GM12878 (cell line): ENCODE results near the gene ZNF574. TPM values are rescaled to one million over a fixed set of nuclear protein-coding genes. Genes with fewer than 3 reads are reported as not detected.

Experiments
- ATF2 ChIP-seq: IDR thresholded peaks from 2 replicates; pipeline ENCODE4 v1.6.1; 2012; ENCODE audit warnings: low read length, inconsistent platforms
- BCL11A ChIP-seq: IDR thresholded peaks from 2 replicates; pipeline ENCODE4 v1.6.1; 2011; ENCODE audit warnings: low read depth, low read length
- CBFB ChIP-seq: IDR thresholded peaks from 2 replicates; pipeline ENCODE4 v1.6.1; 2016; ENCODE audit warnings: antibody characterized with exemption, low read depth
- E2F4 ChIP-seq: IDR thresholded peaks from 2 replicates; pipeline ENCODE4 v1.6.1; 2012; ENCODE audit warnings: low read depth, low read length, improper control_type of control experiment
- E4F1 ChIP-seq: fragments of 450-650 bp; IDR thresholded peaks from 2 replicates; pipeline ENCODE4 v1.6.1; 2018; ENCODE audit warnings: borderline replicate concordance, mild to moderate bottlenecking; ENCODE audit not compliant: partially characterized antibody
- EP300 ChIP-seq, 2 experiments: fragments of 150-350 bp in 1 of 2; IDR thresholded peaks; 2 replicates each; pipeline ENCODE4 v1.6.1; 2011 to 2012; ENCODE audit warnings: low read depth in 2 of 2, low read length in 2 of 2, borderline replicate concordance in 1 of 2, improper control_type of control experiment in 1 of 2, inconsistent platforms in 1 of 2; ENCODE audit not compliant: control insufficient read depth in 1 of 2
- GATAD2B ChIP-seq: fragments of 450-650 bp; conservative IDR thresholded peaks from 2 replicates; pipeline ENCODE4 v1.6.1; 2017; ENCODE audit warnings: low read depth, mild to moderate bottlenecking, moderate library complexity
- HCFC1 ChIP-seq: fragments of 150-350 bp; IDR thresholded peaks from 2 replicates; pipeline ENCODE4 v1.6.1; 2014; ENCODE audit warnings: low read length
- KDM1A ChIP-seq: fragments of 200-600 bp; sonication (generic); IDR thresholded peaks from 2 replicates; pipeline ENCODE4 v1.6.1; 2016; ENCODE audit warnings: borderline replicate concordance
- MLLT1 ChIP-seq: fragments of 450-650 bp; IDR thresholded peaks from 2 replicates; pipeline ENCODE4 v1.6.1; 2016; ENCODE audit warnings: mild to moderate bottlenecking
- NFXL1 ChIP-seq: fragments of 450-650 bp; IDR thresholded peaks from 2 replicates; pipeline ENCODE4 v1.6.1; 2017; ENCODE audit warnings: antibody characterized with exemption, mild to moderate bottlenecking, borderline replicate concordance
- NR2F1 ChIP-seq: fragments of 450-650 bp; conservative IDR thresholded peaks from 2 replicates; pipeline ENCODE4 v1.6.1; 2017; ENCODE audit warnings: mild to moderate bottlenecking
- SREBF2 ChIP-seq: IDR thresholded peaks from 2 replicates; pipeline ENCODE4 v1.6.1; 2012; ENCODE audit warnings: mild to moderate bottlenecking, low read length
- SUPT20H ChIP-seq: IDR thresholded peaks from 2 replicates; pipeline ENCODE4 v1.6.1; 2011; ENCODE audit warnings: low read depth, mild to moderate bottlenecking, low read length, moderate library complexity, borderline replicate concordance; ENCODE audit not compliant: control insufficient read depth
- ZNF592 ChIP-seq: fragments of 450-650 bp; IDR thresholded peaks from 2 replicates; pipeline ENCODE4 v1.6.1; 2017; ENCODE audit warnings: mild to moderate bottlenecking, moderate library complexity
- polyA plus RNA-seq, 11 experiments: library from polyadenylated mRNA; depleted of rRNA in 4 of 11; unstranded in 6 of 11; stranded (reverse) in 5 of 11; fragments of >200 nt; fragmentation: Nextera tagmentation in 4 of 11; fragmentation: Illumina TruSeq in 1 of 11; extraction: Ambion mirVana in 4 of 11; extraction: Trizol in 1 of 11; gene quantifications; 1 replicate in 1 of 11; 2 replicates in 10 of 11; pipeline versions ENCODE4 v1.2.1 to v1.2.3, GENCODE V29; 2011 to 2016; ENCODE audit warnings: inconsistent platforms in 2 of 11, missing spikeins in 2 of 11, low read depth in 1 of 11
- total RNA-seq, 4 experiments: library from RNA; depleted of rRNA in 3 of 4; stranded (reverse); fragments of >200 nt in 3 of 4; fragmentation: Illumina TruSeq in 1 of 4; extraction: Trizol in 1 of 4; gene quantifications; 2 replicates each; pipeline versions ENCODE4 v1.2.1 to v1.2.3, GENCODE V29; 2013 to 2021

Gene ZNF574
- total and polyA plus RNA-seq, 10 of the 15 experiments (the other 5 are each of a cell fraction or from before 2014, with no cell fraction given) = 0.32 to 25.6 (median 11.4) TPM

- TF ChIP-seq ZNF592 = peak; percentile 81; the same call in 1 of the 2 replicates
- no peak for TF ChIP-seq SREBF2
- peak; percentile 84 to 94 for TF ChIP-seq EP300 (IDR thresholded peaks at IDR 0.05; ENCODE audit: borderline replicate concordance in 1 of 2, control insufficient read depth in 1 of 2, low read depth in 2 of 2, low read length in 2 of 2)
- TF ChIP-seq E4F1 = no peak
- no peak for TF ChIP-seq E2F4
- peak; percentile 99 for TF ChIP-seq GATAD2B
- peak; percentile 30; the same call in 1 of the 2 replicates for TF ChIP-seq CBFB
- TF ChIP-seq BCL11A = peak; percentile 82
- TF ChIP-seq HCFC1 = no peak
- TF ChIP-seq ATF2 = no peak; the same call in 1 of the 2 replicates
- TF ChIP-seq MLLT1 = peak; percentile 55
- TF ChIP-seq KDM1A = no peak
- no peak for TF ChIP-seq SUPT20H
- peak; percentile 86; the same call in 1 of the 2 replicates for TF ChIP-seq NFXL1
- peak; percentile 88 for TF ChIP-seq NR2F1
Measured at GRCh38 chr19:42129399-42130253, 53.7 kb downstream of the ZNF574 start (continued).
